ENCODE data around the gene ITGA11.

ITGA11 gene

DNA sequence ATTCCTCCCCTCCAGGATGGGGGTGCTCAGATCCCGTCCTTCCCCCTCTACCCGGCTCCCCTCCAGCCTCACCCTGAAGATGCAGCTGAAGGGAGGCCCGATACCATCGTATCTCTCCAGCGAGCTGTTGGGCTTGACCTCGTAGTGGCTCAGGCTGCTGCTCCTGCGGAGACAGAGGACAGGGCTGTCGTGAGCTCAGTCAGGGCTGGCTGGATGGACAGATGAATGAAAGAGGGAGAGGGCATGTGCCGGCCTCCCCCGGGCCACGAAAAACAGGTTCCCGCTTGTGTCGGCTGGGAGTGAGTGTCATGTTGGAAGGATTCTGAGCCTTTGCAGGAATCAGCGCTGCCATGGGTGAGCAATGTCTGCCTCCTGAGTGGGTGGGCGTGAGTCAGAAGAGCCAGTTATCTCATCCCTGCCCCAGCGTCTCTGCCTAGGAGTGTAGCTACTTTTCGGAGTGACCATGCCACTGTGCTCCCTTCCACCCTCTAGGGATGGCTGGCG is 119.2 kb downstream of the ITGA11 start:
- no peak overlapping the region for H3K27ac ChIP-seq (ENCODE audit: low read depth, low read length, poor library complexity, severe bottlenecking)
- no peak overlapping the region for H3K9ac ChIP-seq (ENCODE audit: low read length)
- H4K20me1 ChIP-seq (ENCODE audit: insufficient read depth, low read length), result no peaks in the 10 kb centered on the region
- no peak overlapping the region for H3K4me3 ChIP-seq (ENCODE audit: low read depth, low read length, poor library complexity, severe bottlenecking)
- no peak overlapping the region for H2AFZ ChIP-seq (ENCODE audit: low read length)
- H3K9me3 ChIP-seq (ENCODE audit: low read length), result no peaks in the 10 kb centered on the region
- no peaks in the 10 kb centered on the region for H3K36me3 ChIP-seq (ENCODE audit: insufficient read depth, low read length)
- no peaks in the 10 kb centered on the region for H3F3A ChIP-seq (ENCODE audit: insufficient read depth, low read length)
- H3K4me1 ChIP-seq (ENCODE audit: insufficient read depth, low read length, severe bottlenecking), result no peaks in the 10 kb centered on the region
- TF ChIP-seq, protein P1, sequence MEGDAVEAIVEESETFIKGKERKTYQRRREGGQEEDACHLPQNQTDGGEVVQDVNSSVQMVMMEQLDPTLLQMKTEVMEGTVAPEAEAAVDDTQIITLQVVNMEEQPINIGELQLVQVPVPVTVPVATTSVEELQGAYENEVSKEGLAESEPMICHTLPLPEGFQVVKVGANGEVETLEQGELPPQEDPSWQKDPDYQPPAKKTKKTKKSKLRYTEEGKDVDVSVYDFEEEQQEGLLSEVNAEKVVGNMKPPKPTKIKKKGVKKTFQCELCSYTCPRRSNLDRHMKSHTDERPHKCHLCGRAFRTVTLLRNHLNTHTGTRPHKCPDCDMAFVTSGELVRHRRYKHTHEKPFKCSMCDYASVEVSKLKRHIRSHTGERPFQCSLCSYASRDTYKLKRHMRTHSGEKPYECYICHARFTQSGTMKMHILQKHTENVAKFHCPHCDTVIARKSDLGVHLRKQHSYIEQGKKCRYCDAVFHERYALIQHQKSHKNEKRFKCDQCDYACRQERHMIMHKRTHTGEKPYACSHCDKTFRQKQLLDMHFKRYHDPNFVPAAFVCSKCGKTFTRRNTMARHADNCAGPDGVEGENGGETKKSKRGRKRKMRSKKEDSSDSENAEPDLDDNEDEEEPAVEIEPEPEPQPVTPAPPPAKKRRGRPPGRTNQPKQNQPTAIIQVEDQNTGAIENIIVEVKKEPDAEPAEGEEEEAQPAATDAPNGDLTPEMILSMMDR (IDR thresholded peaks at IDR 0.05; ENCODE audit: low read length), result no peak
- TF ChIP-seq EZH2 (IDR thresholded peaks at IDR 0.05; ENCODE audit: borderline replicate concordance, low read length), result no peak
- no peak overlapping the region for H3K4me2 ChIP-seq (ENCODE audit: low read length)
- H3K9me2 ChIP-seq (ENCODE audit: low read depth, low read length), result no peaks in the 10 kb centered on the region
- no peaks in the 10 kb centered on the region for H3K27me3 ChIP-seq (ENCODE audit: insufficient read depth, low read length)
- no peaks in the 10 kb centered on the region for H3K79me2 ChIP-seq (ENCODE audit: insufficient read depth, low read length)

DNA sequence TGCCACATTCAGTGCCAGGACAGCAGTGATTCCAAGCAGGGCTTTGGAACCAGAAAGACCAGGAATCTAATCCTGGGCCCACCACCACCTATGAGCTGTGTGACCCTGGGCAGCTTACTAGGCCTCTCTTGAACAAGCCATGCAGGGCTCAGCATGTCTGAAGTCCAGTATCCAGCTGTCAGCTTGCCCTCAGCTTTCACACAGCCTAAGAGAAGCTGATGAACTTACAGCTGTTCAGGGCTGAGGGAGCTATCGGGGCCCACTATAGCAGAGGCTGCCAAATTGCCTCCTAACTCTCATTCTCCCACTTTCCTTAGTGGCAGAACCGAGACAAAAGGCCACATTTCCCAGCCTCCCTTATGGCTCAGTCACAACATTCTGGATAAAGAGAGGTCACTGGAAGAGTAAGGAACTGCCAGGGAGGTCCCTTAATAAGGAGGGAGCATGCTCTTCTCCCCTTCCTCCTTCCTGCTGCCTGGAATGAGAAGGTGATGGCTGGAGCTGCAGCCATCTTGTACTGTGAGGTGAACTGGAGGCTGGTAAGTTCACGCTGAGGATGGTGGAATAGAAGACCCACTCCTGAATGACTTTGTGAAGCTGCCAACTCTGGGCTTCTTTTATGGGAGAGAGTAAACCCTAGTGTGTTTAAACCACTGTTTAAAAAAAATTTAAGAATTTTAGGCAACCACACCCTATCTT is 120.0 kb downstream of the ITGA11 start:
- Histone ChIP-seq H3K4me1 (ENCODE audit: insufficient read depth, low read length, severe bottlenecking) (no peaks in the 10 kb centered on the region), H3K9ac (ENCODE audit: low read length) (no peak overlapping the region), H3K79me2 (ENCODE audit: insufficient read depth, low read length) (no peaks in the 10 kb centered on the region), H3K9me2 (ENCODE audit: low read depth, low read length) (no peaks in the 10 kb centered on the region), H3K4me2 (ENCODE audit: low read length) (no peak overlapping the region), H4K20me1 (ENCODE audit: insufficient read depth, low read length) (no peaks in the 10 kb centered on the region), H3K27ac (ENCODE audit: low read depth, low read length, poor library complexity, severe bottlenecking) (no peak overlapping the region), H3F3A (ENCODE audit: insufficient read depth, low read length) (no peaks in the 10 kb centered on the region), H3K36me3 (ENCODE audit: insufficient read depth, low read length) (no peaks in the 10 kb centered on the region), H3K4me3 (ENCODE audit: low read depth, low read length, poor library complexity, severe bottlenecking) (no peak overlapping the region), H3K27me3 (ENCODE audit: insufficient read depth, low read length) (no peaks in the 10 kb centered on the region), H2AFZ (ENCODE audit: low read length) (no peak overlapping the region), H3K9me3 (ENCODE audit: low read length) (no peaks in the 10 kb centered on the region)
- no peak for TF ChIP-seq EZH2 (IDR thresholded peaks at IDR 0.05; ENCODE audit: borderline replicate concordance, low read length)
- TF ChIP-seq, protein P1 (IDR thresholded peaks at IDR 0.05; ENCODE audit: low read length), result no peak

DNA sequence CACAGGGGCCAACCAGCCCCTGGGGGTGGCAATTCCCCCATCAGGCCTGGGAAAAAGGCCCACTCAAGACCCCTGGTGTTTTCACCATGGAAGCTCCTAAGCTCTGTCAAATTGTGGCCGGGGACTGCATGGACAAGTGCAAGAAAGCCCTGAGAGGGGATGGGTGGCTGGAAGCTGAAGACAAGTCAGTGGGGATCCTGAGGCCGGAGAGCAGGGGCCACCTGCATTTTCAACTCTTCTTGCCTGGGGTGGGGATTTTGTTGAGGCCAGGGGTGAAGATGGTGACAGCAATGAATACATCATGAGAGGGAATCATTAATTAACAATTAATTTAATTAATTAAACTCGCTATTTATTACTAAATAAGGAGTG is 120.5 kb downstream of the ITGA11 start:
- Histone ChIP-seq H3K9ac (ENCODE audit: low read length) (no peak overlapping the region), H3K4me1 (ENCODE audit: insufficient read depth, low read length, severe bottlenecking) (peaks cover under 1% of the 10 kb centered on the region), H3K9me3 (ENCODE audit: low read length) (no peaks in the 10 kb centered on the region)

More for the DNA sequence above, 120.5 kb downstream of the ITGA11 start:
- Histone ChIP-seq H3K9me2 (ENCODE audit: low read depth, low read length) (no peaks in the 10 kb centered on the region), H3K27me3 (ENCODE audit: insufficient read depth, low read length) (no peaks in the 10 kb centered on the region), H2AFZ (ENCODE audit: low read length) (no peak overlapping the region), H3K4me2 (ENCODE audit: low read length) (no peak overlapping the region), H3F3A (ENCODE audit: insufficient read depth, low read length) (no peaks in the 10 kb centered on the region), H3K79me2 (ENCODE audit: insufficient read depth, low read length) (no peaks in the 10 kb centered on the region), H3K36me3 (ENCODE audit: insufficient read depth, low read length) (no peaks in the 10 kb centered on the region), H3K27ac (ENCODE audit: low read depth, low read length, poor library complexity, severe bottlenecking) (no peak overlapping the region), H3K4me3 (ENCODE audit: low read depth, low read length, poor library complexity, severe bottlenecking) (no peak overlapping the region), H4K20me1 (ENCODE audit: insufficient read depth, low read length) (no peaks in the 10 kb centered on the region)
- TF ChIP-seq, protein P1 (IDR thresholded peaks at IDR 0.05; ENCODE audit: low read length), result no peak
- no peak for TF ChIP-seq EZH2 (IDR thresholded peaks at IDR 0.05; ENCODE audit: borderline replicate concordance, low read length)

Data from OCI-LY1 (cell line).